ENCODE measurements around the gene LRG1.

LRG1 gene

GRCh38 chr19:4488496-4488895, 51.3 kb downstream of the LRG1 start:
- in situ Hi-C loops (cut with MboI; ENCODE audit: low sequenced_read_pairs, unreplicated experiment): no loop called here
- no peak for DNase-seq (ENCODE audit: low spot score)
- TF ChIP-seq CTCF (IDR thresholded peaks at IDR 0.05; ENCODE audit: borderline replicate concordance, control extremely low read depth, extremely low read depth, insufficient read depth, missing control alignments): no peak

- in situ Hi-C loops (cut with MboI; ENCODE audit: low sequenced_read_pairs, unreplicated experiment): no loop called here
- DNase-seq (ENCODE audit: low spot score): no peak
Measured at GRCh38 chr19:4487572-4487971, 52.3 kb downstream of the LRG1 start.

More at GRCh38 chr19:4487572-4487971, 52.3 kb downstream of the LRG1 start:
- TF ChIP-seq CTCF (IDR thresholded peaks at IDR 0.05; ENCODE audit: borderline replicate concordance, control extremely low read depth, extremely low read depth, insufficient read depth, missing control alignments): no peak

Measured in GM13976 (cell line).